Measurements from ENCODE around the gene DGCR8.
"Not testable (repeated sequence)": the region's sequence is repeated elsewhere in the genome, so short reads cannot be mapped to it uniquely, and the experiment has no call there.

Gene DGCR8

DNA sequence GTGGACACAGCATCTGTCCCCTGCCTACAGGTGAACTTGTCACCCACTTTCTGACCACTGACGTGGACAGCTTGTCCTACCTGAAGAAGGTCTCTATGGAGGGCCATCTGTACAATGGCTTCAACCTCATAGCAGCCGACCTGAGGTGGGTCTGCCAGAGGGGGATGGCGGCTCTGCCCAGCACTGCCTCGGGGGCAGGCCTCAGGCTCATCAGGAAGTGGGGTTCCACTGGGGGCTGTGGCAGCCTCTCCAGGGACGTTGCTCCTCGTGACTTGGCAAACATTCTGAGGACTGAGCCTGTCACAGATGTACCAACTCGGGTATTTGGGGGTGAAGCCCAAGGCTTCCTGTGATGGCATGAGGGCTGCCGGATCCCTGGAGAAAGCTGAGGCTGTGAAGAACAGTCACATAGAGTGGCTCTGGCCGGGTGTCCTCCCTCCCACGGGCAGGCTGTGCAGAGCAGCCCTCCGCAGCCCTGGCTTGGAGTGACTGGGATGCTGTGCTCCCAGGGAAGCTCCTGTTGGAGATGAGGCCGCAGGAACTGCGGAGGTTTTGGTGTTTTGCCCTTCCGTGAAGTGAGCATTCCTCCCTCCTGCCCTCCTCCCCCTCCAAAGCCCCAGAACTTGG is 26.5 kb upstream of the DGCR8 start:
- no peak for DNase-seq

DNA sequence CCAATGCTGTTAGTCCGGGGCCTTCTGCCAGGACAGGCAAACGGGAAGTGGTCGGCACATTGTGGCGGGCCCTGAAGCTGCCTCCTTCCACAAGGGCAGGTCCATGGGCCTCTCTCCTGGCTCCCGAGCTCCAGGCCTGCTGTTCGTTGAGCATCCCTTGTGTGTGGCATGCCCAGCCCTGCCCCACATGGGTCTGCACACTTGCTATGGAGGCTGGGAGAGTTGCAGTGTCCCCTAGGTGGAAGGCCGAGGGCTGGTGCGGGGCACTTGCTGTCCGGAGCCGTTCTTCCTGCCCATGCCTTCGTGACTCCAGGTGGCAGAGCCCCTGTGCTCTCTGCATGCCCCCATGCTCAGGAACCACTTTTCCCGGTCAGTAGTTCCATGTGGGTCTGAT is 26.0 kb upstream of the DGCR8 start:
- no peak for DNase-seq

DNA sequence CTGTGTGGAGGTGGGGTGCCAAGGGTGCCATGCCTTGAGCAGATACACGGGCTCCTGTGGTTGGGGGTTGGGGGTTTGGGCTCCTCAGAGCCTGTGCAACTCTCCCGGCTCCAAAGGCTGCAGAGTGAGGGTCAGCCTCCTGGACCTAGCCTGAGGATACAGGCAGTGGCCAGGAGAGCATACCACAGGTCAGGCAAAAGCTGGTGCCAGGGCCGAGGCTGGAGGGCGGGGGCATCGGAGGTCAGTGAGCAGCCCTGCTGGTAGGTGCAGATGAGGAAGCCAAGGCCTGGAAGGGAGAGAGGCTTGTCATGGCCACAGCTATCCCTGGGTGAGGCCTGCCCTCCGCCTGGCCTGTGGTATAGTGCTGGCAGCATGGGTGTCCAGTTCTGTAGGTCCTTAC is 25.6 kb upstream of the DGCR8 start:
- DNase-seq, result no peak

DNA sequence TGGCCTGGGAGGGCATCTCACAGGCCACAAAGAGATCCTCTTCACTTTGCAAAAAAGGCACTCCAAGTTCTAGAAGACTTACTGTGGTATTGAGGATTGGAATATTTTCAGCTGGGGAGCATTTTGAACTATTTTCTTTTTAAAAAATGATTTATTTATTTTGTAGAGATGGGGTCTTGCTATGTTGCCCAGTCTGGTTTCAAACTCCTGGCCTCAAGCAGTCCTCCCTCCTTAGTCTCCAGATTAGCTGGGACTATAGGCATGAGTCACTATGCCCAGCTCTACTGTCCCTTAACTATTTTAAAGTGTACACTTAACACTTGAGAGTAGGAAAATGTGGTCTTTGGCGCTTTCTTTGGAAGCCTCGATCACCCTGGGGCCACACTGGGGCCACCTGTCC is 24.9 kb upstream of the DGCR8 start:
- no peak for DNase-seq

DNA sequence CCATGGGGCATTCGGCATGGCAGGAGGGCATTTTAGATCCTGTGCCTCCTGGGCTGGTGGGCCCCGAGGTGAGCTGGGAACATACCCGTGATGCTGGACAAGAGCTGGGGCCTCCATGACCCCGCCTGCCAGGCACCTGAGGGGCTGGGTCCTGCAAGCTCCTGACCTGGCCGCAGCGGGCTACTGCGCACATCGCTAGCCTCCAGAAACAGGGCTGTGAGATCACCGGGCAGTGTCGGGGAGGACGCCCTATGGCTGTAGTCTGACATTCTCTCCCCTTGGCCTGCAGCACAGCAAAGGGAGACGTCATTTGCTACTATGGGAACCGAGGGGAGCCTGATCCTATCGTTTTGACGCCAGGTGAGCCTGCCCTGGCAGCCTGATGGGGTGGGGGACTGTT is 24.4 kb upstream of the DGCR8 start:
- no peak for DNase-seq

DNA sequence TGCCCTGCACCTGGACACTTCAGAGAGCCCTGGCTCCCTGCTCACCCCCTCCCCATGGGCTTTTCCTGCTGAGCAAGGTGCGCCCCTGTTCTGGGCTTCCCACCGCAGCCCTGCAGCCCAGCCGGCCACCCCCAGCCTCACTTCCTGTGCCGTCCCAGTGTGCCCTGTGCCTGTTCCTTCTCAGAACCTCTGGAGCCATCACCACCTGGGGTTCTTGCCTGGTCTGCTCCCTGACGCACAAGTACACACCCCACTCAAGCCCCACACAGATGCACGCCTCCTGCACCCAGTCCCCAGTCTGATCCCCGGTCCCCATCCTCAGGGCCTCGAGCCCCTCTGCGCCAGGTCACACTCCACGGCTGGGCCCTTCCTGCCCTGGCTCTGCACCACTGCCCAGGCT is 23.9 kb upstream of the DGCR8 start:
- no peak for DNase-seq

DNA sequence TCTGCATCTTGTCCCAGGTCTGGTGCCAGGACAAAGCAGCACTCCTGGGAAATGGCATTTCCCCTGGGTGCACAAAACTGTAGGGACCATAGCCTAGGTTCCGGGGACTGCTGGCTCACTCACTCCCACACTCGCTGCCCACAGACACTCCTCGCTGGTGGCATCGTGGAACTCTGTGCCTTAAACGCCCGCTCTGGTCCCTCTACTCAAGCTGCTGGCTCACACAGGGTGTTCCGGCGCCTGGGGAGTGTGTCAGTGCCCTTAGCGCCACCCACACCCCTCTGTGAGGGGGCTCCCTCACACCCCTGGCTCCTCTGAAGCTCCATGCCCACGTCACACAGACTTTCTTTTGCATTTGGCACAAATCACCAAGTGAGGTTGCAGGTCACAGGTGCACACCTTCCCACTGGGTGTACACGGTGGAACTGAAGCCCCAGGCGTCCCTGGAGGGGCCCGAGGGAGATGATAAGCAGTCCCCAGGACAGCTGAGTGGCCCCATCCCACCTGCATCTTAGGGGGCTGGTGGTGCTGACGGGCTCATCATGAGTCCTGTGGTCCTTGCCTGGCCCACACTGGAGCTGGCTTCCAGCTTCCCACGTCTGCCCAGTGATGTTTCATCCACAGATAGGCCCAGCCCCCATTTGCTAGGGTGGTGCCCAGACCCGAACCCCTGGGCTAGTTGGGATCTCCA is 23.2 kb upstream of the DGCR8 start:
- DNase-seq, result no peak

DNA sequence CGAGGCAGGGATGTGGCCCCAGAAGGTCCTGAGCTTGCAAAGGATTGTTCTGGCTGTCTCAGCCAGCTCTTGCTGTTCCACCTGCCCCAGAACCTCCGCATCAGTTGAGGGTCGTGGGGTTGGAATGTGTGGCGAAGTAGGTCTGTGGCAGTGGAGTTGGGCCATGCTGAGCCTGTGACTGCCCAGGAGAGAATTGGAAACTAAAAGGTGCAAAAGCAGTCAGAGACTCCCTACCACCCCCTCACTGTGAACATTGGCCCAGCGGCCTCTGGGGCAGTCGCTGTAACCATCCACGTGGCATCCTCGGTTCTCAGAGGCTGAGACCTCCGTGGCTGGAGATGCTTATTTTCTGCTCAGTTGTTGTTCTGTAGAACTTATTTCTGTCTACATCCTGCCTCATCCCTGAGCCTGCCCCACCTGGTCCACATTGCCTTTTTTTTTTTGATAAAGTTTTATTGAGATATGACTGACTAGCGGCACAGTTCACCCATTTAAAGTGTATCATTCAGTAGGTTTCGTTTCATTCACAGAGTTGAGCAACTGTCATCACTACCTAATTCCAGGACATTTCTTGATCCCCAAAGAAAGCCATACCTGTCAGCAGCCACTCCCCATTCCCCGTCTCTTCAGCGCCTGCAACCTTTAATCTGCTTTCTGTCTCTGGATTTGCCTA is 22.3 kb upstream of the DGCR8 start:
- DNase-seq, result no peak

DNA sequence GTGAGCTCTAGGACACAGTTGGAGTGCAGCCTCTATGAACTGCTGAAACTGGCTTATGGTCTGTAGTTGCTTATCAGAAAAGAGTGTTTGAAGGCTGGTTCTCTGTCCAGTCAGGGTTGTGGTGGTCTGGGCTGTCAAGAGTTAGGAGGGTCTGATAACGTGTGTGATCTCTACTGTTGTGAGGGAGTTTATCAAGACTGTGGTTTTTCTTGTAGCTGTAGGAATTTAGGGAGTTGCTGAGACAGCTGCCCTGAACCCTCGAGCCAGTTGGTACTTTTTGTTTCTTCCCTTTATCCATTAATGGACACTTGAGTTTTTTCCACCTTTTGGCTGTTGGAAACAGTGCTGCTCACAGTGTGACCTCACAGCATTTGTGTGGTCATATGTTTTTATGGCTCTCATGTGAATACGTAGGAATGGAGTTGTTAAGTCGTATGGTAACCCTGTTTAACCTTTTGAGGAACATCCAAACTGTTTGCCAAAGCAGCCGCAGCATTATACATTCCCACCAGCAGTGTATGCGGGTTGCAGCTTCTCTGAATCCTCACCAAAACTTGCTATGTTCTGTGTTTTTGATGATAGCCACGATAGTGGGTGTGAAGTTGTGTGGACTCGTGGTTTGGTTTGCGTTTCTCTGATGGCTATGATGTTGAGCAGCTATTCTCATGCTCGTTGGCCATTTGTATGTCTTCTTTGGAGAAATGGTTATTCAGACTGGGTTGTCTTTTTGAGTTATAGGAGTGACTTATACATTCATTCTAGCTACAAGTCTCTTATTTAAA is 20.9 kb upstream of the DGCR8 start:
- DNase-seq, result no peak

DNA sequence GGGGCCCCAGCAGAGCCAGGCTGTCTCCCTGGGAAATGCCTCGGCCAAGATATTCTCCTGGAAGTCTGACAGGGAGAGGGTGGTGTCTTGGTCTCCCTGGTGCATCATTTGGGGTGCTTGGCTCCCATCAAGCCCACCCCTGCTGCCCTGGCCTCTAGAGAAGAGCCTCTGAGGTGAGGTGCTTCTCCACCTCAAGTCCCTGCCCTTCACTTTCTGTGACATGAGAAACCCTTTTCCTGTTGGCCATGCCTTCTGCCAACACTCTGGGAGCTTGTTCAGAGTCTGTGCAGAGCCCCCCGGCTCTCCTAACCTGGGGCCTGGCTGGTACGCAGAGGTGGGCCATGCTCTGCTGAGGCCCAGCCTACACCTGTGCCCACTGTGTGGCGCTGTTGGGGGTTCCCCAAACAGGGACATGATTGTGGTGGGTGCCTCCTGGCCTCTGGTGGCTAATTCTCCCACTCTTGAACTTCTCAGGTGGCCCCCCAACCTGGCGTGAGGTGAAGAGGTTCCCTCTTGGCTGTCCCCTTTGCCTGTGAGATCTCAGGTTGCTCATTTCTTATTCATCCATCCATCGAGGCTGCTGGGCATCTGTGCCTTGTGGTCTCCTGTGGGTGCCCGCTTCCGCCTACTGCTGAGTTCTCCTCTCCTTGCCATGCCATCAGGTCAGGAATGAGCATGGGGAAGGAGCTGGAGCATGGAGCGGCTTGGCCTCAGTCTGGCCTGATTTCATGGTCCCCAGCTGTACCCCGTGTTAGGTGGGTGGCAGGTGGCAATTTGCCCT is 19.2 kb upstream of the DGCR8 start:
- DNase-seq, result no peak

DNA sequence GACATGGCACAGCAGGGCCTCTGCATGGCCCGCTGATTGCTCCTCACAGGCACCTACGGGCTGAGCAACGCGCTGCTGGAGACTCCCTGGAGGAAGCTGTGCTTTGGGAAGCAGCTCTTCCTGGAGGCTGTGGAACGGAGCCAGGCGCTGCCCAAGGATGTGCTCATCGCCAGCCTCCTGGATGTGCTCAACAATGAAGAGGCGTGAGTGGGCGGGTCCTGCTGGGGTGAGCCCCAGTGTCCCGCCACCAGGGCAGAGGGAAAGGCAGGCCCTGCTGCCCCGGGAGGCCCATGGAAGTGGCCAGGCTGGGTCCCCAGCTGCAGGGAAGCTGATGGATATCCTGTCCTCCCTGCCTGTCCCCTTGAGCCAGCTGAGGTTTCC is 18.6 kb upstream of the DGCR8 start:
- DNase-seq, result no peak

DNA sequence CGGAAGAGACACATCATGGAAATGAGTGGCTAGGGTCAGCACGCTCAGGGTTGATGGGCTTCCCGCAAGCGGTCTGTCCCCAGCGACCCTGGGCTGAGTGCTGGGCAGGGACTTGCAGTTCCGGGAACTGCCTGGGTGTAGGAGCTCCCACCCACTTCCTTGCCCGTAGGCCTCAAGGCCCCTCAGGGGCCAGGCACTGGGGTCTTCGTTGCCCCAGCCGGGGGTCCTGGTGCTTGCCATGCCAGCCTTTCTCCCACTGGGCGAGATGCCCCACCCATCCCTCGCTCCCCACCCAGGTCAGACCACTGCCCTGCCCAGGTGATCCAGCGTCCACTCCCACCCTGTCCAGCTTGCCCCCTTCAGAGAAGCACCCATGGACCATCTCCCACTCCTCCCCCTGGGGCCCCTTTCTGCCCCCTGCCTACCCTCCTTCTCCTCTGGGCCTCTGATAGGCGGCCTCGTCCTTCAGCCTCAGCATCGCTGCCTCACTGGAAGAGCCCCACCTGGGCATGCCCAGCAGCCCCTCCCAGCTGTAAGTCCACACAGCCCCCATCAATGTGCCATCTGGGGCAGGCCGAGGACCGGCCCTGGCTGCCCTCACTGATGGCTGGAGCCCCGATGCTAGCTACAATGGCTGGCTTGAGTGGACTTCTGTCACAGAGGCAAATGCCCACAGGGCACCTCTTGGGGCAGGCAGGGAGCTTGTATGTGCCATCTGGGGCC is 17.8 kb upstream of the DGCR8 start:
- DNase-seq, result no peak

DNA sequence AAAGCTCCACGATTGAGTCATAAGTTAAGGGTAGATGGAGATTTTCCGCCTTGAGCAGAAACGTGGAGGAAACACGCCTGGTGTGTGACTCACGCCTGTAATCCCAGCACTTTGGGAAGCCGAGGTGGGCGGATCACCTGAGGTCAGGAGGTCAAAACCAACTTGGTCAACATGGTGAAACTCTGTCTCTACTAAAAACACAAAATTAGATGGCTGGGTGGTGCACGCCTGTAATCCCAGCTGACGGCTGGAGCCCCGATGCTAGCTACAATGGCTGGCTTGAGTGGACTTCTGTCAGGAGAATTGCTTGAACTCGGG is 17.3 kb upstream of the DGCR8 start:
- no peak for DNase-seq

DNA sequence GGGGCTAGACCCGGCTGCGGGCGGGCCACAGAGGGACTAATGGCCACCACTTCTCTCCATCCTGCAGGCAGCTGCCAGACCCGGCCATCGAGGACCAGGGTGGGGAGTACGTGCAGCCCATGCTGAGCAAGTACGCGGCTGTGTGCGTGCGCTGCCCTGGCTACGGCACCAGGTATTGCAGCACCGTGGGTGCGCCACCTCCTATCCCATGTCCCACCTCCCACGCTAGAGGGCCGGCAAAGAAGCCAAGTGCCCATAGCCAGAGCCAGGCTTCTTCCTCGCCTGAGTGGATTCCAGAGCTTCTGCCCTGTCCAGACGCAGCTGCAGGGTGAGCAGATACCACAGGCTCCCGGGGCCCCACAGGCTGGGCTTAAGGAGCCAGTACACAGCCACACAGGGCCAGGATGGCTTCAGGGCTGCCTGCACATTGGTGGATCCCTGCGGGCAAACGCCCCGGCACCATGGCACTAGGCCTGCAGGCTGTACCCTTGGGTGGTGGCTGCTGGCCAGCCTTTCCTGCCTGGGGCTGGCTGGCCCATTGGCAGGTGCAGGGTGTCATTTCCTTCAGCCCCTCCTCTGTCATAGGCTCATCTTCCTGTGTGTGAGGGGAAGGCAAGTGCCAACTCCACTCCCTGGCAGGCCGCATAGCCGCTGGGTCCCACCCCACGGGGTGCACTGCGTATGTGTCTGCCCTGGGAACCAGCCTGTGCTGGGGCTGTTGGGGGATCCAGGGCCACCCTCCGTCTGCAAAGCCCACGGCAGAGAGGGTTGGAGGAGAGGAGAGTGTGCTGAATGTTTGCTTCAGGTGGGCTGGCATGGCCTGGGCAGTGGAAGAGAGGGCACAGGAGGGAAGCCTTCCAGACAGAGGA is 16.5 kb upstream of the DGCR8 start:
- no peak for DNase-seq

DNA sequence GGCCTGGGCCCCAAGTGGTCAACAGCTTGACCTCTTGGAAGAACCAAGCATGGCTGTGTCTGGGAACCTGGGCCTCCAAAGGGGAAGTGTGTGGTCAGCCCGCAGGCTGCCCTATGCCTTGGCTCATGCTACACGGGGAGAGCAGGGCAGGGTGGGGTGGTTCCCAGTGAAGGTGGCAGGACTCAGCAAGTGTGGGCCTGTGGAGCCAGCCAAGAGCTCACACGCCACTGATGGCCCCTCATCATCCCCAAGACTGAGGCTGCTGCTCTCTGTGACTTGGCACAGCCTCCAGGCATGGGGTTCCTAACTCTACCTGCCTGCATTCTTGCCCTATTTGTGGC is 15.9 kb upstream of the DGCR8 start:
- no peak for DNase-seq

DNA sequence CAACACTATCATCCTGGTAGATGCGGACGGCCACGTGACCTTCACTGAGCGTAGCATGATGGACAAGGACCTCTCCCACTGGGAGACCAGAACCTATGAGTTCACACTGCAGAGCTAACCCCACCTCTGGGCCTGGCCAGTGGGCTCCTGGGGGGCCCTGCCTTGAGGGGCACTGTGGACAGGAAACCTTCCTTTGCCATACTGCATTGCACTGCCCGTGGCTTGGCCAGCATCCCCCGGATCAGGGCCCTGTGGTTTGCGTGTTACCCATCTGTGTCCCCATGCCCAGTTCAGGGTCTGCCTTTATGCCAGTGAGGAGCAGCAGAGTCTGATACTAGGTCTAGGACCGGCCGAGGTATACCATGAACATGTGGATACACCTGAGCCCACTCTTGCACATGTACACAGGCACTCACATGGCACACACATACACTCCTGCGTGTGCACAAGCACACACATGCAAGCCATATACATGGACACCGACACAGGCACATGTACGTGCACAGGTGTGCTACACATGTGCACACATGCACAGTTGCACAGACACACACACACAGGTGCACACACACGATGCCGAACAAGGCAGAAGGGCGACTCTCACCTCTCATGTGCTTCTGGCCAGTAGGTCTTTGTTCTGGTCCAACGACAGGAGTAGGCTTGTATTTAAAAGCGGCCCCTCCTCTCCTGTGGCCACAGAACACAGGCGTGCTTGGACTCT is 15.3 kb upstream of the DGCR8 start:
- no peak for DNase-seq

DNA sequence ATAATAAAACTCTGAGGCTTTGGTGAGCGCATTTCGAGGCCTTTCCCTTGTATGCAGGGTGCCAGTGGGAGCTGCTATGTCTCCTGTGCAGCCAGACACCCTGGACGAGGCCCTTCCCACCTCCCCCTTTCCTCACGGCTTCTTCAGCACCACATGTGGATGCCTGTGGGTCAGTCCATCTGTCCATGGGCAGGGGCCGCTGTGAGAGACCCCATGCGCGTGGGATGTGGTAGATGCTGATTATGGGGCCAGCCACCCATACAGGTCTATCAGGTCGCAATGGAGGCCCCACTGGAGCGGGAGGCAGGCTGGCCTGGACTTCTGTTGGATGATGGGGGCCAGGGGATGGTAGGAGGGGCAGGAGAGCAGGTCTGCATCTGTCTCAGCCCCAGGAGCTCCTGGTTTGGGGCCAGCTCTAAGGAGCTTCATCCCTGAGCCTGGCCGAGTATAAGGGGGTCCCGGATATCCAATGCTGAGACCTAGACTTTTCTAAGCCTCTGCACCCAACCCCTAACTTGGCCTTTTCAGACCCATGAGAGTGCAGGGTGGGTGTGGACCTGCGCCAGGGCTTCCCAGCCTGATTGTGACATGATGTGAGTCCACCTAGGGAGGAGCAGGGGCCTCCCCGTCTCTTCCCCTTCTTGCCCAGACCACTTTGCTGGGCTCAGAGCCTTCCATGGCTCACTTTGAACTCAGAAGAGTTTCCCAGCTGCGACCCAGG is 14.0 kb upstream of the DGCR8 start:
- no peak for DNase-seq

DNA sequence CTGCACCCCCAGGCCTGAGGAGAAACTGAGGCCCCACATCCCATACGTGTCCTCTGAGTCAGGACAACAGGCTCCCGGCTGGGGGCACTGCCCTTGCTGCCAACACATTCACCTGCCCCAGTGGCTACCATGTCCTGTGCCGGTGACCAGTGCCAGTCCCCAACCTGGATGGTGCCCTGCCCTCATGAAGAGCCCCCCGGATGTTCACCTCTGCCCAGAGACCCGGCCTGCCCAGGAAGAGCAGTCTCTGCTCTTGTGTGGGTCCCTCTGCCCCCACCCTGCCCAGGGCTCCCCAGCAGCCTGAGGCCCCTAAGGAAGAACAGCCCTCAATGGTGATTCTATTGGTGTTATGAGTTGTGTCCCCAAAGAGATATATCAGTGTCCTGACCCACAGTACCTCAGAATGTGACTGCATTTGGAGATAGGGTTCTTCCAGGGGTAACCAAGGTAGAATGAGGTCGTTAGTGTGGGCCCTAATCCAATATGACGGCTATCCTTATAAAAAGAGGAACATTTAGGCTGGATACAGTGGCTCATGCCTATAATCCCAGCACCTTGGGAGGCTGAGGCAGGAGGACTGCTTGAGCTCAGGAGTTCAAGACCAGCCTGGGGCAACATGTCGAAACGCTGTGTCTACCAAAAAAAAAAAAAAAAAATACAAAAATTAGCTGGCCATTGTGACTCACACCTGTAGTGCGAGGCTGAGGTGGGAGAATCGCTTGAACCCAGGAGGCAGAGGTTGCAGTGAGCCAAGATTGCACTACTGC is 13.2 kb upstream of the DGCR8 start:
- DNase-seq, result no peak

DNA sequence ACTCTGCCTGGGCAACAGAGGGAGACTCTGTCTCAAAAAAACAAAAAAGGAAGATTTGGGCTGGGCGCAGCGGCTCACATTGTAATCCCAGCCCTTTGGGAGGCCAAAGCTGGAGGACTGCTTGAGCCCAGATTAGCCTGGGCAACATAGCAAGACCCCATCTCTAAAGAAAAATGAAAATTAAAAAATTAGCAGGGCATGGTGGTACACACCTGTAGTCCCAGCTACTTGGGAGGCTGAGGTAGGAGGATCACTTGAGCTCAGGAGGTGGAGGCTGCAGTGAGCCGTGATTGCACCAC is 12.7 kb upstream of the DGCR8 start:
- not testable (repeated sequence) for DNase-seq

DNA sequence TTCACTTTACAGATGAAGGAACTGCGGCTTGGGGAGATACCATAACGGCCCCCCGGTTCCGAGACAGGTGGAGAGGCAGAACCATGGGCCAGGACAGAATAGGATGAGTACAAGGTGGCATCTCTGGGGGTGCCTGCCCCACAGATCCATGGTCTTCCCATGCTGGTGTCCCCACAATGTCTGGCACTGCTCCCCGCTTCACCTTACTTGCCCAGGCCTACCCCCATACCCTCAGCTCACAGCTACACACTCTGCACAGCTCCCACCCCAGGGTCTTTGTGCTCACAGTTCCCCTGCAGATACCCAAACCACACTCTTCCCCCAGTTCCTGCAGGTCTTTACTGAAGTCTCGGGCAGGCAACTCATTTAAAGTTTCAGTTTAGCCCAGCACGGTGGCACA is 11.4 kb upstream of the DGCR8 start:
- DNase-seq, result no peak

Measured in activated CD8-positive, alpha-beta memory T cell treated with anti-CD3 and anti-CD28 coated beads, Interleukin-2, amount 50 U/mL, for 4 hours (primary cell).